Gastrocnemius medialis (tissue), 4 donors: Measurements from ENCODE around the gene THEM5.

Experiments
- CTCF ChIP-seq, 5 experiments: fragments of 450-650 bp in 3 of 5; fragments of 200-600 bp in 2 of 5; sonication (generic) in 2 of 5; IDR thresholded peaks in 4 of 5; conservative IDR thresholded peaks in 1 of 5; 1 replicate in 4 of 5; 2 replicates in 1 of 5; pipeline ENCODE4 v1.5.1; 2016 to 2019; ENCODE audit warnings: antibody characterized with exemption in 5 of 5, mild to moderate bottlenecking in 3 of 5, moderate library complexity in 3 of 5
- POLR2A ChIP-seq, 2 donors: fragments of 450-650 bp; IDR thresholded peaks; one replicate each; pipeline ENCODE4 v1.6.1; 2017; ENCODE audit warnings: antibody characterized with exemption in 2 of 2, mild to moderate bottlenecking in 2 of 2, moderate library complexity in 2 of 2

- TF ChIP-seq CTCF (IDR thresholded peaks at IDR 0.05 in 4 of 5, conservative IDR thresholded peaks at IDR 0.05 in 1 of 5), result no peak
- no peak for TF ChIP-seq POLR2A (IDR thresholded peaks at IDR 0.05)
These were observed 42.3 kb downstream of the THEM5 start for GRCh38 chr1:151811181-151811580.
